GM19455 (cell line): Measurements from ENCODE around the gene ING5.

Experiments
- ATAC-seq: cut with Tn5 transposase; IDR thresholded peaks from one replicate; pipeline ENCODE4 v1.9.1; 2021; ENCODE audit not compliant: unreplicated experiment

Gene ING5

DNA sequence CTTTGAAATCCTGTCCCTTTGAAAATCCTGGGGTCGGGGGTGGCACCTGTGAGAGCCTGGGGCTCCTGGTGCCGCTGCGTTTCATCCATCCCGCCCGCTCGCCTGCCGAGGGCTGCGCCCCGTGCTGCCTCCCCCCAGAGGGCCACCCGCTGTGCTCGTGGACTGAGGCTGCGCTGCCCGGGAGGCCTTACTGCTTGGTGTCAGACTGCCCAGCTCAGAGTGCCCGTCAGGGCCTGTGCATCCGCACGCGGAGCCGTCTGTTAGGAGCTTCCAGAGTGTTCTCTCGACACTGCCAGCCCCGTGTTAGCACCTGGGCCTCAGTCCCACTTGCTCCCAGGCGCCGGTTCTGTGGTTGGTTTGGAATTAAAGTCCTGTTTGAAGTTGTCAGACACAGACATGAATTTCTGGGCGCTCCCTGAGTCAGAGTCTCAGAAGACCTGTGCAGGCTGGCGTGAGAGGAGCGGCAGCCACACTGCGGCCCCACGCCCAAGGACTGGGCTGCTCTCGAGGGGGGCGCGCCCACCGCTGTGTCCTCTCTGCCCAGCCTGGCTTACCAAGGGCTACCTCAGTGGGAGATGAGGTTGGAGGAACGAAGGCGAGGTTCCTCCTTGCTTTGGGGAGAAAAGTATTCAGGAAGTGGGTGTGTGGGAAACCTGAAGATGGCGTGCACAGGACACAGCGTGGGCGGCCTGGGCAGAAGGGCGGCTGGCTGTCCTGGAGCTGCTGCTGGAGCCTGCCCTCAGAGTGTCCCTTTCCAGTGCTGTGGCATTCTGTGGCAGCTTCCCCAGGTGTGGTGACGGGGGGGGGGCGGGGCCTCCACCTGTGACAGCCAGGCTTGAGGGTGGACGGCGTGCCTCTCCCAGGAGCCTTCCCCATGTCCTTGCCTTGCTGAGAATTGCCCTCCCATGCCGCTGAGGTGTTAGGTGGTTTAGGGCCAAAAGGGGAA lies 29.3 kb upstream of the ING5 start:
- ATAC-seq, result no peak

DNA sequence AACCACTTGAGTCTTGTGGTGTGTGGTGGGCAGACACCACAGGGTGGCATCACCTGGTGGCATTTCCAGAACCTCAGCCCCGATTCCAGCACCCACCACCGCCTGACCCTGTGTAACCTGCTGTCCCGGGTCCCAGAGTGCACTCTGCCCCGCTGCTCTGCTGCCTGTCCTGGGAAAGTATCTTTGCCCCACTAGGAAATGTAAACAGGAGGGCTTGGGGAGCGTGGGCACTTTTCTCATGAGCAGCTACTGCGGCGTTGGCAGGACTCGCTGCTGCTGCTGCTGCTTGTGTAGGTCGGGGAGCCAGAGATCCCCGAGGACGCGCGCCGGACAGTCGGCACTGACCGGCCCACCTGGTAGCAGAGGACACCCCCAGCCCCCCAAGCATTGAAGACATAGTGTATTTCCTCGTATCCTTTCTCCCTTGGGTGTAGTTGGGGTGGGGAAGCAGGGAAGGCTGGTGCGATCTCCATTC lies 28.6 kb upstream of the ING5 start:
- no peak for ATAC-seq

DNA sequence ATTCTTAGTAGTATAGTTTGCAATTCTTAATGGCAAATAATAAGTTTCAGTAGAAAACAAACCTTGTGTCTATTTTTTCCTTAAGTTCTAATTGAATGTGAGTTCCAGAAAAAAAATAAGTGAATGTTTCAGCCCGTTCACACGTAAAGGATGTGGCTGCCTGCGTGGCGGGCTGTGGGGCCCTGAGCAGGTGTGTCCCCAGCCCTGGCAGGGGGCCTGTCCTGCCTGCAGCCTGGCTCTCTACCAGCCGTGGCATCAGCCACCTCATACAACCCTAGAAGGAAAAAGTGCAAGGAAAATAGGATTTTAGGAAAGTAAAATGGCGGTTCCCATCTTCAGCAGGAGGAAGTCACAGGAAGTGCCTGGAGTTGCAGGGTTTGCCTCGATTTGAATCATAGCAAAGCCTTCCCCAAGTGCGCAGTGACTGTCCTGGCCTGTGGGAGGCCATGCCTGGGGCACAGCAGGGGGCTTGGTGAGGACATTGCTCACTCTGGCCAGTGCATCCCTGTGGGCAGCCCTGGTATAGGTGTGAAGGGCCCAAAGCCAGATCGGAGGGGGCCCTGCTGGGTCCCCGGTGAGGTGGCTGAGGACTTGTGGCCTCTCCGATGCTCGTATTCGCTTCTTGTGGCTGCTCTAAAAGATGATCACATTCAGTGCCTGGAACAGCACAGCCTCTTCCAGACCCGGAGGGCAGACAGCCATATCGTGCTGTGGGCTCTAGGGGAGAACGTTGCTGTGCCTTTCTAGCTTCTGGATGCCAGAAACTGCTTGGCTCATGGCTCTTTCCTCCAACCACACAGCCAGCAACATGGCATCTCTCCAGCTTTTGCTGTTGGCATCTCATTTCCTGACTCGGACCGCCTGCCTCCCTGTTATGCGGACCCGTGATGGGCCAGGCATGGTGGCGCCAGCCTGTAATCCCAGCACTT lies 27.8 kb upstream of the ING5 start:
- ATAC-seq, result no peak

DNA sequence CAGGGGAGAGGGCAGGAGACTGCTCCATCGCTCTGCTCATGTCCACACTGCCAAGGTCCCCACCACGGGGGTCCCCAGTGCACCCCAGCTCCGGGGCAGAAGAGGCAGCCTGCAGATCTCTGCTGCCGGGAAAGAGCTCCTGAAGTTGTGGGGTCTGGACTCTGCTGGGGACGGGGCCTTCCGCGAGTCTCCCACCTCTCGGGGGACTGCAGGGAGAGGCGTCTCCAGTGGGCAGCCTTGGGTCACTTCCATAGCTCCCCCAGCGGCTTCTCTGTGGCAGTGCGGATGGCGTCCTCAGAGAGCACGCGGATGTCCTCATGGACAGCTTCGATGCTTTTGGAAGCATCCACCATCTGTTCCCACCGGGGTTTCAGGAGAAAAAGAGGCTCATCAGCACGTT lies 26.0 kb upstream of the ING5 start:
- ATAC-seq, result no peak

DNA sequence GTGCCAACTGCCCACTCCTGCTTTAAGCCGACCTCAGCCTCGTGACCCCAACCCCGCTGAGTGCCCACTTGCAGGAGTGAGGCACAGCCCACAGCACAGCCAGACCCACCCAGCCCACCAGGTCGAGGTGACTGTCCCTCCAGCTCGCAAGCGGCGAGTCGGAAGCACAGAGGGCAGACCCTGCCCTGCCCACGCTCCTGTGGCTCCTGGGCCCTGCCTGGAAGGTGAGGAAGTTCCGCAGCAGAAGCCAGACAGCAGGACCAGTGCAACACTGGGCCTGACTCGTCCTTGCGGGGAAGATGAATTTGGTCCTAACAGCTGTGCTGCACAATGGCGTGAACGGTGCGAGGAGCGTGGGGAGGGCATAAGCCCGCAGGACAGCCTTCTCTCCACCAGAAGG lies 25.2 kb upstream of the ING5 start:
- no peak for ATAC-seq

DNA sequence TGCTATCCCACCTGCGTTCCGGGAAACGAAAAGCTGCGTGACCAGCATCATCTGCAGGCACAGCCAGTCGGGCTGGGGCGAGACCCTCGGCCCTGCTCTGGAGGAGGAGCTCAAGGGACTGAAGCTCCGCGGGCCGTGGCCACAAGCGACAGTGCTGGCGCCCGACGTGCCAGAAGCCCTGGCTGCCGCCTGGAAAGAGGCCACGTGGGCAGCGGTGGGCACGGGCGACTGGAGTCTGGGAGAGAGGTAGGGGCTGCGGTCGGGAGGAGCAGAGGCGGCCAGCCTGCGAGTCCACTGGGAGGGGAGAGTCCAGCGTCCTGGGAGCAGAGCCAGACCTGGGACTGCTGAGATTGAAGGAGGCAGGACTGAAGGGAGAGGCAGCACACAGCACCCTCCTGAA lies 24.4 kb upstream of the ING5 start:
- no peak for ATAC-seq

DNA sequence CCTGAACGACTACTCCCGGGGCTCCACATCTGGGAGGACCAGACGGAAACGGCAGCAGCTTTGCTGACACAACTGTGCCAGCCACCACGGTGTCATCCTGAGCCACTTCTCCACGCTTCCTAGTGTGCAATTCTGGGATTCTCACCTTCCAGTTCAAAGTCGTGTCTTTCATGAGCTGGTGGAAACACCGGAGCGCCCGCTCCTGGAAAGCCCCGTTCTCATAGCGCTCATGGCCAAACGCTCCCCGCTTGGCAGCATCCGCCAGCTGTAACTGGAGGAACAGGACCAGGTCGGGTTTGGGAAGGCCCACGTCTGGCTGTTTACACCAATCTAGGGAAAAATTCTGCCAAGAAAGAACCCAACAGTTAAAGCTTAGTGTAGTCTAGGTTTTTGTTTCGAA lies 23.5 kb upstream of the ING5 start:
- ATAC-seq, result no peak

DNA sequence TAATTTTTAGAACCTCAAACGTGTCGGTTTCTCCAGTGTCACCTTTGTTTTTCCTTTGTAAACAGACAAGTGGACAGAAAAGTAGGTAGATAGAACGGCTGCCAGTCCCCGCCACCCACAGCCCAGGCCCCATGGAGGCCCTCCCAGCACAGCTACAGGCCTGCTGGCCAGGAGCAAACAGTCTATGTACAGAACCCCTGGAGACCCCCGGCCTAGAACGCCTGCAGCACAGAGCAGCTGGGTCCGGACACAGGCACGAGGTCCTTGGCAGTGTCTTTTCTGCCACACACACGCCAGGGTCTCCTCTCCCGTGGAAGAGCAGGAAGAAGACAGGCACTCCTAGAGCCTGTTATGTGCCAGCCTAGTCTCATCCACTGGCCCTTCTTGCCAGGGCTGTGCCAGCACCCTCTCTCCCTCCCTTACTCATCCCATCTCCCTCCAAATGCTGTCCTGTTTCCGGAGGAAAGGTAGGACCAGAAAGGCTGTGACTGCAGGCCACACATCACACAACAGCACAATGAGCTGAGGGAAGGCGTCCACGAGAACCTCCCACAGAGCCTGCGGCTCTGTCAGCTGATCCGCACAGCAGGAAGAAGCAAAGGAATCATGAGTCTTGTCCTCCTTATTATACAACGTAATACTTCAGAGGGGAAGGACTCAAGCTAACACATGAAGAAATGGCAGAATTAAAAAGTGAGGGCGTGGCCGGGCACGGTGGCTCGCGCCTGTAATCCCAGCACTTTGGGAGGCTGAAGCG lies 22.9 kb upstream of the ING5 start:
- ATAC-seq, result no peak

DNA sequence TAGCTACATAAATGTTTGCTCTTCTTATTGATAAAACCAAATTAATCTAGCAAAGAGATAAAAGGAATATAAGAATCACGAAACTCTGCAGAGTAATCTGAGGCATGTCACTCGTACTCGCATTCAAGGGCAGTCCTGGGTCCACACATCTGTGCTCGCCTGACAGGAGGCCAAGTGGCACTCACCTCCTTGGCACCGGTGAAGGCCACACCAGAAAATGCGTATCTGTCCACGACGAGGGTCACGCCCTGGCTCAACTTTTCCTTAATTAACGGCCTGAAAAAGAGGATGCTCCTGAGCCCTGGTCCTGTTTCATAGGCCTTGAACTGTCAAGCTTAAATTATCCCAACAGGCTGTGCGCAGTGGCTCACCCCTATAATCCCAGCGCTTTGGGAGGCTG lies 21.8 kb upstream of the ING5 start:
- no peak for ATAC-seq

DNA sequence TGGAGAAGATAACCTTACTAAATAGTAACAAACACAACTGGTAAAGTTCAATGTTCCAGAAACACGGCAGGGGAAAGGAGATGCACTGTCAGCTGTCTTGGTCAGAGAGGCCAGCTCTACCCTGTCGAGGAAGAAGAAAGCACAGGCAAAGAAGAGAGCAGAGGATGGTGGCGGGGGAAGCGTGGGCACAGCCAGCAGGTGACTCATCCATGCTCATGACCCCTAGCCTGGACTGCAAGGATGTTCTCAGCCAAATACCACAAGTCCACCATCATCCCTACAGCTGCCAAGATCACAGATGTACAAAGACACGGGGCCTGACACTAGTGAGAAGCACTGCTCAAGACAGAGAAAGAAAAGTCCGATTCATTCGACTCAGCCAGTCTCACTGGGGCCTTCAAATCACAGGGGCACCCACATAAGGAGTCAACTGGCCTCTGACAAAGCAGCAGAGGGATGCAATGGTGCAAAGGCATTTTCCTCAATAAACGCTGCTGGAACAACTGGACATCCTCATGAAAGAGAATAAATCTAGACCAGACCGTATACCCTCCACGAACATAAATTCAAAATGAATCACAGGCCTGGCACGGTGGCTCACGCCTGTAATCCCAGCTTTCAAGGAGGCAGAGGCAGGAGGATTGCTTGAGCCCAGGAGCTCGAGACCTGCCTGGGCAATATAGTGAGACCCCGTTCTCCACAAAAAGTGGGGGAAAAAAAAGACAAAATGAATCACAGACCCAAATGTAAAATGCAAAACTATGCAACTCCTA lies 20.8 kb upstream of the ING5 start:
- no peak for ATAC-seq

DNA sequence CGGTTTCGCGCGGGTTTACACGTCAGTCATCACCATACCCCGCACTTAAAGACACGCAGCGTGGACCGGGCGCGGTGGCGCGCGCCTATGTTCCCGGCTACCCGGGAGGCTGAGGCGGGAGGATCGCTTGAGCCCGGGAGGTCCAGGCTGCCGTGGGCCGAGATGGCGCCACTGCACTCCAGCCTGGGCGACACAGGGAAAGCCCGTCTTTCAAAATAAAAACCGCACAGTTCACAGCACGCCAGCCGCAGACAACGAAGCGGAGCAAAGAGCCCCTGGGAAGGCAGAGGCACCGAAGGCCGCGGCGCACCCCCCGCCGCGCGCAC lies 15.6 kb upstream of the ING5 start:
- ATAC-seq, result no peak

DNA sequence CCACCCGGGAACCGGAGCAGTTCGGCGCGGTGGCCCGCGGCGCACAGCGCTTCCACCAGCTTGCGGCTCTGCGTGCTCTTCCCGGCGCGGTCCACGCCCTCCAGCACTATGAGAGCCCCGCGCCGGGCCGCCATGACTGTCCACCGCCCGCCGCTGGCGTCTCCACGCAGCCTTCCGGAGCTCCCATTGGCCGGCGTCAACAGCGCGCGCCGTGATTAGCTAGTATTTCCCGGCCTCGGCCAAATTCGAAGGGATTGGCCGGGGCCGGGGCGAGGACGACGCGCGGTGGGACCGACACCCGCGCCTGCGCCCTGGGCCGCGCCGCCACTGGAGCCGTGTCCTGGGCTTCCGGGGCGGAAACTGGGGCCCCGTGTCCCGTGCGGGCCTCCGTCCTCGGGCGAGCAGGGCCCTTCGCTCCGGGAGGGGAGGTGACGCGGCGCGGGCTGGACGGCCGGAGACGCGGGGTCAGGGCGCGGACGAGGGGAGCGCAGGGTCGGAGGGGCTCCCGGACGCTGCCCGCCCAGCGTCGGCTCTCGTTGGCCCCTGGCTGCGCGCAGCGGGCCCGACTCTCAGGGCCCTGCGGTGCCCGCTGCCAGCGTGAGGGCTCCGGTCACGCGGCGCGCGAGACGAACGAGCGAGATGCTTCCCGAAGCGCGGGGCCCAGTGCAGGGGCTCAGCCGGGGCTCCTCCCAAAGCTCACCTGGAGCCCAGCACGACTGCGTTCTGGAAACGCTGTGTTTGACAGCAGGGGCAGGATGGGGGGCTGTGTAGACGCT lies 15.0 kb upstream of the ING5 start, which contains the start of gene DTYMK:
Gene DTYMK (minus strand): TSS at position 166 of the 776 bp plus-strand sequence. CDS start 32 bp downstream, at position 134.
- ATAC-seq, result peak; percentile 95

DNA sequence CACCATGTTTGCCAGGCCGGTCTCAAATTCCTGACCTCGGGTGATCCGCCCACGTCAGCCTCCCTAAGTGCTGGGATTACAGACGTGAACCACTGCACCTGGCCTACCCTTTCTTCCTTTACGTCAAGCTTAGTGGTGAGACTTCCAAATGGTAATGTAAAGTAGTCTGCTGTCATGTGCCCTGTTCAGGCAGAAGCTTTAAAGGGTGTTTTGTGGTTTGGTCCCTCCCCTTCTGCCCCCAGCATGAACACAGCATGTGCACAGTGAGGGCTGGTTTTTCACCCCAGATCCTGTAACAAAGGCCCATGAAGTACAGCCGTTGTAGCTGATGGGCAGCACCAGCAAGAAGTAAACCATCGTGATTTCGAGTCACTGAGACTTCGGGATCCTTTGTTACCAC lies 12.5 kb upstream of the ING5 start:
- ATAC-seq, result no peak

DNA sequence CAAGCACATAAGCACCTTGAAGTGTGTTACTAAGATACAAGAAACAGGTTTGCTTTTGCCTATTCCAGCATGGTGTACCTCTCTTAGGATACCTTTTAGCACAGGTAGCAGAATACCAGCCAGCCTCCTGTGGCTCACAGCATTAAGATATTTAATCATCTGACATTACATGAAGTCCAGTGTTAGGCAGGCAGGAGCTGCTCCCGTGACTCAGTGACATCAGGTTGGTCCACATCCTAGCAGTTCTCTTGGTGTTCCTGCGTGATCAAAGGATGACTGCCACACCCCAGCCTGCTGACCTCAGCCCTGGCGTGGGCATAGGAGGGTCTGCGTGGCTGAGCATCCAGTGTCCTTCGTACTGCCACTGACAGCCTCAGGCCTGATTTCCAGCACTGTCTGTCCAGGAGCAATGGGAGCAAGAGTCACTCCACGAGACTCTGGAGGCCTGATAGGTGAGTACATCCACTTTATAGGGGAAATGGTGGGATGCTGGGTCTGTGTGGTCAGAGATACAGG lies 11.6 kb upstream of the ING5 start:
- ATAC-seq, result no peak

DNA sequence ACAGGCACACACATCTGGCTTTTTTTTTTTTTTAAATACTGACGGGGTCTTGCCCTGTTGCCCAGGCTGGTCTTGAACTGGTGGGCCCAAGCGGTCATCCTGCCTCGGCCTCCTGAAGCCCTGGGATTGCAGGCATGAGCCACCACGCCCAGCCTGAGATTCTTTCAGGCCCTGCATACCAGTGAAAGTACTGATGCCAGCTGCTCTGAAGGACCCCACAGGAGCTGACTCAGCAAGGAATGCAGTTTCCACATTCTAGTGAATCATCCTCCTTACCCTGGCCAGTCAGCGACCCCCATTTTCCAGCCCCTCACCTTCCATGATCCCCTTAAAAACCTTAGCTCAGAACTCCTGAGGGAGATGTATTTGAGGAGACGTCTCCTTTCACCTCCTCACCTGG lies 9.4 kb upstream of the ING5 start:
- no peak for ATAC-seq

DNA sequence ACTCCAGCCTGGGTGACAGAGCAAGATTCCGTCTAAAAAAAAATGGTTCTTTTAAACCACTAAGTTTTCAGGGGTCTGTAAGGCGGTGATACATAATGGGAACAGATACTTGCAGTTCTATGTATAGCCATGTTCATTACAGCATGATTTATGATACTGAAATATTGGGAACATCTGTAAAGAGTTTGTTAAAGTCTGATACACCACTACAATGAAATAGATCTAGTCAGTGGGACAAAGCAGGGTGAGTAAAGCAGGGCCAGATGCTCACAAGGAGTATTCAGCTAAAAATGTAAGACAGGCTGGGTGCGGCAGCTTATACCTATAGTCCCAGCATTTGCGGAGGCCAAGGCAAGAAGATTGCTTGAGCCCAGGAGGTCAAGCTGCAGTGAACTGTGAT lies 6.2 kb upstream of the ING5 start:
- no peak for ATAC-seq

DNA sequence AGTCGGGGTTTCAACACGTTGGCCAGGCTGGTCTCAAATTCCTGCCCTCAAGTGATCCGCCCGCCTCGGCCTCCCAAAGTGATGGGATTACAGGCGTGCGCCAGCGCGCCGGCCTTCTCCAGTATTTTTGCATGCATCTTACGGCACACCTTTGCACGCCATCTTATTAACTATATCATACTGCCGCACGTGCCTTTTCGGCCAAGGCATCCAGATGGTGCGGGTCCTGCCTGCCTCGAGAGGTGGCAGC lies 765 bp upstream of the ING5 start:
- ATAC-seq, result no peak

DNA sequence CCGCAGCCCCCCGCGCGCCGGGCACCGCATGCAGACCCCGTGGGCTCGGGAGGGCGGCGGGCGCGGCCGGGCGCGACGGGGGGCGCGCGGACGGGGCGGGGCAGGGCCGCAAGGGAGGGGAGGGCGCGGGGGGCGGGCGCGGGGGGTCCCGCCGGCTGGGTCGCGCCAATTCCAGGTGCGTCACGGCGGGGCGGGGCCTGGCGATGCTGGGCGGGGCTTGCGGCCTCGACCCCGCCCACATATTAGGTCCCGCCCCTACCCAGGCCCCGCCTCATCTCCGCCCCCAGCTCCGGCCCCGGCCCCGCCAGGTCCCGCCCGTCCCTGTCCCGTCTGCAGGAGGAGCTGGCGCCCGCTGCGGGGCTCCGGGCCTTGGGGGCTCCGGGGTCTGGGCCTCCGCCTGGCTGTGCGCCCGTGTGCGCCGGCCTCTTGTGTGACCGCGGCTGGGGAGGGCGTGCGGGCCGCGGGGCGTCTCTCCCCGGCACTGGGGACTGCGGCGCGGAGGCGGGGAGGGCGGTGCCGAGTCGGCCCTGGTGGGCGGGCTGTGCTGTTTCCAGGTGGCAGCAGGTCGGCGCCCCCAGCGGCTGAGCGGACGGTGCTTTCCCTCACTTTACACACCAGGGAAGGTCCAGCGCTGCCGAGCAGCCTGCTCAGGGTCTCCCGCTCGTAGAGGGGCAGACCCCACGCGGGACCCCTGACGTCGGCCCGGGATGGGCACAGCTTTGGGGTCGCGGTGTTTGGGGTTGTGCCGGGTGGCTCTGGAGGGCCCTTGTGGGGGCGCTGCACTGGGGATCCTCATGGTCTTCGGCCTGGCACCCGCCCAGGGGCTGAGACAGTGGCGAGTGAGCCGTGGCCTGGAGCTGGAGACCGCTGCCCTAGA lies 554 bp downstream of the ING5 start:
- peak; percentile 61 for ATAC-seq
